Hematopoietic multipotent progenitor cell treated with erythropoietin and hydrocortisone succinate and interleukin-3 and kit ligand, for 15 days (in vitro differentiated cells): ENCODE results near the gene RYR1.
"Not testable (repeated sequence)": the region's sequence is repeated elsewhere in the genome, so short reads cannot be mapped to it uniquely, and the experiment has no call there.

Experiments used
- DNase-seq: peaks from one replicate; pipeline ENCODE4 v3.0.0-alpha.2; 2015; ENCODE audit warnings: low spot score

RYR1 gene

GRCh38 chr19:38490861-38491260 lies 57.4 kb downstream of the RYR1 start:
- DNase-seq: no peak

GRCh38 chr19:38492181-38492813 lies 58.8 kb downstream of the RYR1 start:
- DNase-seq: no peak

- DNase-seq: no peak
Measured at GRCh38 chr19:38494379-38494778, 60.9 kb downstream of the RYR1 start.

GRCh38 chr19:38495375-38495774 lies 61.9 kb downstream of the RYR1 start:
- not testable (repeated sequence) for DNase-seq

GRCh38 chr19:38496116-38496515 lies 62.6 kb downstream of the RYR1 start:
- no peak for DNase-seq

- DNase-seq: no peak
Measured at GRCh38 chr19:38496603-38497487, 63.4 kb downstream of the RYR1 start.

- no peak for DNase-seq
Measured at GRCh38 chr19:38497907-38498306, 64.4 kb downstream of the RYR1 start.

GRCh38 chr19:38499532-38499931 lies 66.0 kb downstream of the RYR1 start:
- no peak for DNase-seq

- DNase-seq: no peak
Measured at GRCh38 chr19:38500450-38500849, 67.0 kb downstream of the RYR1 start.

- no peak for DNase-seq
Measured at GRCh38 chr19:38502410-38503076, 69.1 kb downstream of the RYR1 start.

- DNase-seq: no peak
Measured at GRCh38 chr19:38503077-38503410, 69.6 kb downstream of the RYR1 start.

- no peak for DNase-seq
Measured at GRCh38 chr19:38505958-38506357, 72.5 kb downstream of the RYR1 start.

- no peak for DNase-seq
Measured at GRCh38 chr19:38506375-38506722, 72.9 kb downstream of the RYR1 start.

GRCh38 chr19:38506723-38507550 lies 73.4 kb downstream of the RYR1 start:
- DNase-seq: peak; percentile 68

- DNase-seq: no peak
Measured at GRCh38 chr19:38507551-38508127, 74.1 kb downstream of the RYR1 start.

- DNase-seq: no peak
Measured at GRCh38 chr19:38508507-38508906, 75.0 kb downstream of the RYR1 start.

GRCh38 chr19:38509027-38509426 lies 75.5 kb downstream of the RYR1 start:
- DNase-seq: no peak

- DNase-seq: no peak
Measured at GRCh38 chr19:38511074-38511708, 77.7 kb downstream of the RYR1 start.

GRCh38 chr19:38512277-38512676 lies 78.8 kb downstream of the RYR1 start:
- DNase-seq: no peak

GRCh38 chr19:38513156-38513555 lies 79.7 kb downstream of the RYR1 start:
- not testable (repeated sequence) for DNase-seq

- DNase-seq: no peak
Measured at GRCh38 chr19:38513762-38514167, 80.3 kb downstream of the RYR1 start.
